ENCODE data around the gene OR11H7.

Gene OR11H7

DNA sequence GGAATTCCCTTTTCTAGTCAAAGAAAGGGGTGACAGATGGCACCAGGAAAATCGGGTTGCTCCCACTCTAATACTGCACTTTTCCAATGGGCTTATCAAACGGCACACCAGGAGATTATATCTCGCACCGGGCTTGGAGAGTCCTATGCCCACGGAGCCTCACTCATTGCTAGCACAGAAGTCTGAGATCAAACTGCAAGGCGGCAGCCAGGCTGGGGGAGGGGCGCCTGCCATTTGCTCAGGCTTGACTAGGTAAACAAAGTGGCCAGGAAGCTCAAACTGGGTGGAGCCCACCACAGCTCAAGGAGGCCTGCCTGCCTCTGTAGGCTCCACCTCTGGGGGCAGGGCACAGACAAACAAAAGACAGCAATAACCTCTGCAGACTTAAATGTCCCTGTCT lies 51.5 kb downstream of the OR11H7 start:
- peak; percentile 11 for DNase-seq
